HG02981 (cell line): ENCODE results near the gene MYBPC2.

Source experiments
- ATAC-seq: cut with Tn5 transposase; IDR thresholded peaks from one replicate; pipeline ENCODE4 v1.9.1; 2021; ENCODE audit warnings: mild to moderate bottlenecking, moderate library complexity; ENCODE audit not compliant: unreplicated experiment

MYBPC2 gene

DNA sequence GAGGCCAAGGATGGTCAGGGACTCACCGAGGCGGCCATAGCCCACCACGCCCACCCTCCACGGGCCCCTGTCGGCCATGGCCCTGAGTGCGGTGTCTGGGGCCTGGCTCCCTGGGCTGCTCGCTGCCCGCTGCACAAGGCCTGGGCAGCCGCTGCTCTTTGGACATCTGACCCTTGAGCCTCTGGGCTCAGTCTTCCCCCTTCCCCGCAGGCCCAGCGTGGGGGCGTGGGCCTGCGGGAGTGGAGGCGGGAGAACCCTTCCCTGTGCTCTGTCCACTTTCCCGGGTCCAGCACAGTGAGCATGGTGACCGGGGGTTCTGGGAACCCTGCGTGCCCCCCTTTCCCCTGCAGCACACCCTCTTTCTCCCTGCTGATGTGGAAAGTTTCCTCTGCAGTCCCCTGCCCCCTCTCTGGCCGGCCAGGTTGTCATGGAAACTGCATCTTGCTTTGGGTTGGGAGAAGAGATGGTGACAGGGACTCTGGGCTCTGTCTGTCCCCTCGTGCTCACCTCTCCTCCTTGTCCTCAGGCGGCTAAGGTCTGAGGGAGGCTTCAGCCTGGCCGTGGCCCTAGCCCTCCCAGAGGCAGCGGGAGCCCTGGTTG lies 81.2 kb downstream of the MYBPC2 start, which contains the start of gene ASPDH:
ASPDH (minus strand) TSS at position 168 of the 600 bp plus-strand sequence; CDS start at position 78, 90 bp downstream.
- ATAC-seq, result no peak

- no peak for ATAC-seq
These were observed 81.9 kb downstream of the MYBPC2 start for GRCh38 chr19:50514346-50515167.

- no peak for ATAC-seq
These were observed 82.5 kb downstream of the MYBPC2 start for GRCh38 chr19:50515168-50515561.
